Measurements from ENCODE around the gene POLR2J.
"Not testable (repeated sequence)": the region's sequence is repeated elsewhere in the genome, so short reads cannot be mapped to it uniquely, and the experiment has no call there.

Gene POLR2J

GRCh38 chr7:102494473-102495149 is 15.9 kb upstream of the POLR2J start:
- DNase-seq: not testable (repeated sequence)

DNA sequence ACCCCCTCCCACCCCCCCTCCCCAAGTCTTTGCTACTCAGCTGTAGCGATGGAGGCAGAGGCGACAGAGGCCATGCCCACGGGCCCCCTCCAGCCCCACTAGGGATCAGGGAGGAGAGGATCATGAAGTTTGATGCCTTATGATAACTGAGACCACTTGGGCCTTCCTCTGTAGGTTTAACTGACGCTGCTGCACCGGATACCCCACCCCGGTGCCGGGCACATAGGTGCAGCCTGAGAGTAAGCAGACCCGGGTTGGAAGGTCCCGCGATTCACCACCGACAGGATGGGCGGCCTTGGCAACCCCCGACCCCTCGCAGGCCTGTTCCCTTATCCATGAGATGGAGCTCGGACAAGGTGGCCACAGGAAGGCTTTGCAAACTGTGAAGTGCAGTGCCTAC is 15.3 kb upstream of the POLR2J start:
- DNase-seq: not testable (repeated sequence)

- not testable (repeated sequence) for DNase-seq
Measured at GRCh38 chr7:102493220-102493935, 14.7 kb upstream of the POLR2J start.

GRCh38 chr7:102490529-102491075 is 11.9 kb upstream of the POLR2J start:
- not testable (repeated sequence) for DNase-seq

DNA sequence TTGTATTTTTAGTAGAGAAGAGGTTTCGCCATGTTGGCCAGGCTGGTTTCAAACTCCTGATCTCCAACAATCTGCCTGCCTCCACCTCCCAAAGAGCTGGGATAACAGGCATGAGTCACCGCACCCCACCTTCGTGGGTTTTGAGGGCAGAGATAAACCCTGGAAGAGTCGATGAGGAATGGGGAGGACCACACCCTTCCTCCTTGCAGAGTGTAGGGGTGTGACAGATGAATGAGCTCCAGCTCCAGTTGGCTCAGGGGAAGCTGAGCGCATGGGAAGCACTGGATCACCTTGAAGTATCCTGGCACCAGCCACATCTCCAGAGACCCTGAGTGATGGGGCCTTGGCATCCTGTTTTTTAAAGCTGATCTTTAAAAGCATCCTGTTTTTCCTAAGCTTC is 5.6 kb upstream of the POLR2J start:
- DNase-seq: not testable (repeated sequence)

GRCh38 chr7:102481962-102482361 is 3.2 kb upstream of the POLR2J start:
- DNase-seq: not testable (repeated sequence)

DNA sequence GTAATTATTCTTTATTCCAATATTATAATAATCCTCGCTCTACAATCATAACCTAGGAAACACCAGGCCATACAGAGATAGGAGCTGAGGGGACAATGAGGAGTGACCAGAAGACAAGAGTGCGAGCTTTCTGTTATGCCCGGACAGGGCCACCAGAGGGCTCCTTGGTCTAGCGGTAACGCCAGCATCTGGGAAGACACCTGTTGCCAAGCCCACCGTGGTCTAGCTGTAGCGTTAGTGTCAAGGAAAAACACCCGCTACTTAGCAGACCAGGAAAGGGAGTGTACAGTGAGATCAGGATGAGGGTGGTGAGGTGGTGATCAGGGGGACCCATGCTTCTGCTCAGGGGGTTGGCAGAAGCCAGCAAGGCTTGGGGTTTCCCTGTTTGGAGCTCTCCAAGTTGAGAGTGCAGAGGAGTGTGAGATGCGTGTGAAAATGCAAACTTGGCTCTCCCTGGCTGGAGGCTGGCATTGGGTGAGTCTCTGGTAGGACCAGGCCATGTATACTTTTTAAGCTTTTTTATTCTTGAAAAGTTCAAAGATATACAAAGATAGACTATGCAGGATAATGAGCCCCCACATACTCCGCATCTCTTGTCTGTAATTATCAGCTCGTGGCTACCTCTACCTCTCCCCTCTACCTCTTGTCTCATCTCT is 1.4 kb upstream of the POLR2J start:
- not testable (repeated sequence) for DNase-seq

- DNase-seq: not testable (repeated sequence)
Measured at GRCh38 chr7:102479209-102479584, 475 bp upstream of the POLR2J start.

DNA sequence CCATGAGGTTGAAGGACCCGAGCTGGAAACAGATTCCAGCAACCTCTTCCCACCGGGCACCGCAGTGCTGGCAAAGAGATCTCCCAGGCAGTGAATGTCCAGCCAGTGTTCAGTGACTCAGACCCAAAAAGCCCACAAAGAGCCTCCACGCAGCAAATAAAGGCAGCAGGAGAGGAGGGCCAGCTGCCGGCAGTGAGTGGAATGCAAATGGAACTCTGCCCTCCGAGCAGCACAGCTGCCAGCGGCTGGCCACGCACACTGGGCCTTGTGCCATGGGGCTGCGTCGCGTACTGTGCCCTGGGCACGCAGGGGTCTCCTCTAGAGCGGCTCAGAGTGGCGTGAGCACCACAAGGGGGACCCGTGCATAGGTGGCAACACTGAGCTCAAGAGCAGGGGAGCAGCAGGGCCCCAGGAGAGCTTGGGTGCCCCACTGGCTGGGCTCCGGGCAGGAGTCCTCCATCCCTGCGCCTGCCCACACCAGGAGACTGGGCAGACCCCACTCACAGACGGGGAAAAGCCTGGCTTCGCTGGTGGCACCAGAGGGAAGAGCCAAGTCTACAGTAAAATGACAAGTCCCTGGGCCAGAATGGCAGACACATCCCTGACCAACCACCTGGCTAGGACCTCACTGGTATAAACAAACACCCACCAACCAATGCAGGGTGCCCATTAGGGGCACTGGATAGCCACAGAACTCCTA is 3.8 kb downstream of the POLR2J start:
- not testable (repeated sequence) for DNase-seq

DNA sequence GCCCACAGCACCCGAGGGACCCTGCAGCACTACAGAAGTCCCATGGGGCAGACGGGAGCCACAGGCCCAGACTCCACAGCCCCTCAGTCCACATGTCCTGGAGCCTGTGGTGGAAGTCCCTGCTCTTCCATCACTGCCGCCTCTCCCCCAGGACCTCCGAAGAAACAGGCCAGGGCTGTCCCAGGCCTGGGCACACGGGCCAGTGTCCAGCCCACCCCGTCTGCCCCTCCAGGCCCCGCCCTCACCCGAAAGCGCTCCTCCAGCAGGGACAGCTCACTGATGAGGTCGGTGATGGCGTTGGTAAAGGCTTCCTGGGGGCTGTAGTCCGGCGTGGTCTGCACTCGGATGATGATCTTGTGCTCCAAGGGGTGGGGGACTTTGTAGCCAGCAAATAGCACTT is 4.6 kb downstream of the POLR2J start:
- not testable (repeated sequence) for DNase-seq

DNA sequence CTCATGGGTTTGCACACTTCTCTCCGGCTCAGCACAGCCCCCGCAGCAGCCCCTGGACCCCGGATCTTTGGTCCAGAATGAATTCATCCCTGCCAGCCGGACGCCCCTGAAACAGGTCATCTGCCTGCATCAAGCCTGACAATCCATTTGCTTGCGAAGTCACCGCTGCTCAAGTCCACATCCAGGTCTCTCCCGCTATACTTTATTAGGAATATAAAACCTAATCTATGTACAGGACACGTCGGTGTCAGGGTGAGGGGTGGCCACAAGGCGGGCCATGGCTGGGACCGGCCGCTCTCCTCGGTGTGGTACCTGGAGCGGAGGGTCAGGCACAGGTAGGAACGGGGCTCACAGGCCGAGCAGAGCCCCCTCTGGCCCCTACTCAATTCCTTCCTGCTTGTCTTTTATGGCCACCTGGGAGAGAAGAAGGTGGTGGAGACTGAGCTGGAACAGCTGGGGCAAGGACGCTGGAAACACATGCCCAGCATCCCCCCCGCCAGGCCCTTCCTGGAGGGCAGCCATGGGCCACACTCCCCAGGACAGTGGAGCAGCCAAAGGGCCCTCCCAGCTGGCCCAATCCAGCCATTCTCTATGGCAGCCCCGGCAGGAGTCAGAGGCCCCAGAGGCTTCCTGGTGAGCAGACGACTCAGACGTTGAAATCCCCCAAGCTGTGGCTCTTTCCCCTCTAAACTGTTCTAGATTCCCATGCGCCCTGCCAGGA is 5.3 kb downstream of the POLR2J start:
- DNase-seq: no peak

DNA sequence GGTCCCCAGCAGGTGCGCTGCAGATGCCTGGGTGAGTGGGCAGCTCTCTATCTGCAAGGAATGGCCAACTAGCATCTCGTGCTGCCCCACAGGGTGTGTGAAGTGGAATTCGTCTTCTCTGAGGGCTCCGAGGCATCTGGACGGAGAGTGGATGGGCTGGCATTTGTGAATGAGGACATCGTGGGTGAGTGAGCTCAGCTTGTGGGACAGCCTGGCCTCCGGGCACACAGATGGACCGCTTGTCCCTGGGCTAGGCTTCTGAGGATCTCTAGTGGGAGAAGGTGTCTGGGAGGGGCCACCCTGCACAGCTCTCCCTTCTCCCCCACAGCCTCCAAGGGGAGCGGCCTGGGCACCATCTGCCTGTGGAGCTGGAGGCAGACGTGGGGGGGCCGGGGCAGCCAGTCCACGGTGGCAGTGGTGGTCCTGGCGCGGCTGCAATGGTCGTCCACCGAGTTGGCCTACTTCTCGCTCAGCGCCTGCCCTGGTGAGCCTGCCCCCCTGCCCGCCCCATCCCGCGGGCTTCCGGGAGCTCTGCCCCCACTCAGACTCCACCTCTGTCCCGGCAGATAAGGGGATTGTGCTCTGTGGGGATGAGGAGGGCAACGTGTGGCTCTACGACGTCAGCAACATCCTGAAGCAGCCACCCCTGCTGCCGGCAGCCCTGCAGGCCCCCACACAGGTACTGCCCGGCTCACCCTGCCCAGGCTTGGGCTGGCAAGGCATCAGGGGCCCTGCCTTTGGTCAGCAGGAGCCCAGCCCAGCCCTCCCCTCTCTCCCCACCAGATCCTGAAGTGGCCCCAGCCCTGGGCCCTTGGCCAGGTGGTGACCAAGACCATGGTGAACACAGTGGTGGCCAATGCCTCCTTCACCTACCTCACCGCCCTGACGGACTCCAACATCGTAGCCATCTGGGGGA is 6.3 kb downstream of the POLR2J start:
- no peak for DNase-seq

- no peak for DNase-seq
Measured at GRCh38 chr7:102471791-102472125, 7.0 kb downstream of the POLR2J start.

DNA sequence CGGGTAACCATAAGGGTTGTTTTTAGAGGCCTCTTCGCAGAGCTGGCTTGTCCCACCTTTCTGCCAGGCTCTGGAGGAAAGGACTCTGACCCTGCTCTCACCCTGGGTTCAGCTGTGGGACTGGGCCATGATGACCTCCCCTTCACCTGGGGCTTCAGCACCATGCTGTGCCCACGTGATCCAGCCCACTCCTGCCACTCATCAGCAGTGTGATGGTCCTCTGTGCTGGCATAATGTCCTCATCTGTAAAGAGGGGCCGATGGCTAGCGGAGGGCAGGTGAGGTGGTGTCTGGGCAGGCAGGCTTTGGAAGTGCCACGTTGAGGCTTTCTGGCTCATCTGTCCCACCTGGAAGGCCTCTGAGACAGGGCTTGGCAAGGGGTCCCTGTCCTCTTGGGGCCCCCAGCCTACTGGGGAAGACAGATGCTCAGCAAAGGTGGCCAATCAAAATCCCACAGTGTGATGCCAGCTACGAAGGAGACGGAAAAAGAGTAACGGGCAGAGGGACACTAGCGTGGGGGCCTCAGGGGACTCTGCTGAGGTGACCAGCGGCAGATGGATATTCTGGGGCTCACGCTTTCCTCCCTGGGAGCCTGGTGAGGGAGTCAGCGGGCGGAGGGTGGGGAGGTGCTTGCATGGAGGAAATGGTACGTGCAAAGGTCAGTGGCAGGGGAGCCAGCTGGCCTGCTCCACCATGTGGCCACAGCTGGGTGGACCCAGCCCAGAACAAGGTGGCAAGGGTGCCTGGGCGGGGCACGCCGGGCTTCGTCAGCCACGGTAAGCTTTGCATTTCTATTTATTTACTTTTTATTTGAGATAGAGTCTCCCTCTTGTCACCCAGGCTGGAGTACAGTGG is 8.5 kb downstream of the POLR2J start:
- DNase-seq: no peak

DNA sequence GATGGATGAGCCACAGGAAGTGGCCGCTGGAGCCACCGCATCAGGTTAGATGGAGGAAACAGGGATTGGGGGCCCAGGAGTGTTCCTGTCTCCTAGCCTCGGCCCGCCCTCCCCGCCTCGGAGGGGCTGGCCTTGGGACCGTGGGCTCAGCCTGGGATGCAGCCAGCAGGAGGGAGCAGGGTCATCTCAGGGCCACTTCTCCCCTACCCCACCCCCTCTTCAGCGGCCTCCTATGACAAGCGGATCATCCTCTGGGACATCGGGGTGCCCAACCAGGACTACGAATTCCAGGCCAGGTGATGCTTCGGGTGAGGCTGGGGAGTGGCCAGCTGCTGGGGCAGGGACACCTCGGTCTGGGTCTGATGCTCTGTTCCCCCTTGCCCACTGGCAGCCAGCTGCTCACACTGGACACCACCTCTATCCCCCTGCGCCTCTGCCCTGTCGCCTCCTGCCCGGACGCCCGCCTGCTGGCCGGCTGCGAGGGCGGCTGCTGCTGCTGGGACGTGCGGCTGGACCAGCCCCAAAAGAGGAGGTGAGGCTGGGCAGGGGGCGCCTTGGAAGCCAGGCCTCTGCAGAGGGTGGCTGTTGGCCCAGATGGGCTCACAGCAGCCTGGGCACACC is 9.3 kb downstream of the POLR2J start:
- DNase-seq: no peak

GRCh38 chr7:102468478-102469350 is 10.0 kb downstream of the POLR2J start:
- no peak for DNase-seq

- DNase-seq: no peak
Measured at GRCh38 chr7:102467581-102468477, 10.9 kb downstream of the POLR2J start.

- no peak for DNase-seq
Measured at GRCh38 chr7:102466097-102466496, 12.6 kb downstream of the POLR2J start.

Data from NCI-H1694 treated with DMSO at 0.1 percent for 48 hours (cell line).